ENCODE results near the gene POP5. TPM values are rescaled to one million over a fixed set of nuclear protein-coding genes. Genes with fewer than 3 reads are reported as not detected.

The POP5 gene
- polyA plus RNA-seq, 1 experiment, result 46.7 TPM

DNA sequence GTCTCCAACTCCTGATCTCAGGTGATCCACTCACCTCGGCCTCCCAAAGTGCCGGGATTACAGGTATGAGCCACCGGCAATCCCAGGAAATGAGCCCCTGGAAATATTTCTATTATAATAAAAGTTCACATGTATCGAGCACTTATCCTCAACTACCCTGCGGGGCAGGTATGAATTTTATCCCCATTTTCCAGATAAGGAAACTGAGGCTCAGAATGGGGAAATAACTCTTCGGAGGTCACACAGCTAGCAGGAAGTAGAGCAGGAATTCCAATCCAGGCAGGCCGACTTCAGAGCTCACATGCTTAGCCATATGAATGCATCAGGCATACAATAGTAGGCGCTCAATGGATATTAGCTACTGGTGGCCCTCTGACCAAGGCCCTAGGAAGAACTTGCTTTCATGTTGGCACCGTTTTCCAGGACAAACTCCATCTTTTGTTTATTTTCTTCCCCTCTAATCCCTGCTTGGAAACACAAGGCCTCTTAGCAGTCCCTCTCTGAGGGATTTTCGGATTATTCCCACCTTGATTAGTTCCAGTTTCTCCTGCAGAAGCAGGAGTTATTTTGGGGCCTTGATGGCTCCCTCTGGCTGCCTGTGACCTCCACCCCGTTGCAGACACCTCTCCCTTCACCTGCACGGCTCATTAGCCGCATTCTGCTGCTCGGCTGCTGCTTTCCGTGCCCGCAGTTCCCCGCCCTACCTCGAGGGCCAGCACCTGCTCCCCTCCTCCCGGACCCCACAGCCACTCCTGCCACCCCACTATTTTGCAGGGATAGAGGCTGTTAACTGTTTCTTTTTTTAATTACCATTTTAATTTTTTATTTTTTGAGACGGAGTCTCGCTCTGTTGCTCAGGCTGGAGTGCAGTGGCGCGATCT, 18.7 kb upstream of the POP5 start:
- POLR2A ChIA-PET, result interaction anchor here (0.6 kb wide), 1 partner anchor 185 kb away, joined by 4 read pairs; no protein-coding TSS in a partner anchor
- TF ChIP-seq CTCF (IDR thresholded peaks at IDR 0.05; ENCODE audit: insufficient read depth, low read depth, low read length), result no peak
- Histone ChIP-seq H3K4me3 (ENCODE audit: low read depth, low read length) (no peak overlapping the region), H3K27me3 (ENCODE audit: control insufficient read depth, insufficient read depth, low read length) (peaks cover 22% of the 10 kb centered on the region), H3K36me3 (ENCODE audit: control insufficient read depth, insufficient read depth, low read length) (no peaks in the 10 kb centered on the region)
- no peak for DNase-seq (ENCODE audit: low read depth)
- CTCF ChIA-PET, result interaction anchor here (1.7 kb wide), 1 partner anchor 49 kb away, joined by 6 read pairs; no protein-coding TSS in a partner anchor

DNA sequence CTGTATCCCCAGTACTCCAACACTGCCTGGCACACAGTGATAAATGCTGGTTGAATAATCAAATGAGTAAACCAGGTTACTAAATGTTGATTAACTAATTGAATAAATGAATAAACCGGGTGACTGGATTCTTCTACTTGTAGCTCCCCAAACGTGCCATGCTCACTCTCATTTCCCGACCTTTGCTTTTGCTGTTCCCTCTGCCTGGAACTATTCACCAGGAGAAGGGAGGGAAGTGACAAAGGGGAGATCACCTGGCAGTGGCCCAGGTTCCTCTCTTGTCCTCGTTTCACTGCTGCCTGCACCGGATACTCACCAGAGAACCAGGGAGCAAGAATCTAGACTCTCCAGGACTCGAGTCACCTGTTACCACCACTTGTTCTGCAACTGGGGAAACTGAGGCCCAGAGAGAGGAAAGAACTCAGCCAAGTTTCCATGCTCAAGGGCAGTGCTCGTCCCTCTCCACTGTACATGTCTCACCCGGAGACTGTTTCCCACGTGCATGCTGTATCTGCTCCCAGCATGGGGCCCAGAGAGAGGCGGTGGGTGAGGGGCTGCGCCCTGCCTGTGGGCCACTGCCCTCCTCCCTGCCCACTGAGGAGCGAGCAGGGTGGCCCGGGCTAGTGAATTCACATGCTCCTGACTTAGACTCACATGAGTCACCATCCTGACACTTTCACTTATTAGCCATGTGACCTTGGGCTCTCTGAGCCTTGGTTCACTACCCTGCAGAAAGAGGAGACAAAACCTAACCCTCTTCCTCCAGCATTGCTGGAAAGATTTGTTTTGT, 17.7 kb upstream of the POP5 start:
- TF ChIP-seq CTCF (IDR thresholded peaks at IDR 0.05; ENCODE audit: insufficient read depth, low read depth, low read length), result no peak
- H3K4me3 ChIP-seq (ENCODE audit: low read depth, low read length), result no peak overlapping the region
- CTCF ChIA-PET, result no interaction called here
- DNase-seq (ENCODE audit: low read depth), result no peak
- POLR2A ChIA-PET, result no interaction called here
- H3K36me3 ChIP-seq (ENCODE audit: control insufficient read depth, insufficient read depth, low read length), result no peaks in the 10 kb centered on the region
- peaks cover 25% of the 10 kb centered on the region for H3K27me3 ChIP-seq (ENCODE audit: control insufficient read depth, insufficient read depth, low read length)

DNA sequence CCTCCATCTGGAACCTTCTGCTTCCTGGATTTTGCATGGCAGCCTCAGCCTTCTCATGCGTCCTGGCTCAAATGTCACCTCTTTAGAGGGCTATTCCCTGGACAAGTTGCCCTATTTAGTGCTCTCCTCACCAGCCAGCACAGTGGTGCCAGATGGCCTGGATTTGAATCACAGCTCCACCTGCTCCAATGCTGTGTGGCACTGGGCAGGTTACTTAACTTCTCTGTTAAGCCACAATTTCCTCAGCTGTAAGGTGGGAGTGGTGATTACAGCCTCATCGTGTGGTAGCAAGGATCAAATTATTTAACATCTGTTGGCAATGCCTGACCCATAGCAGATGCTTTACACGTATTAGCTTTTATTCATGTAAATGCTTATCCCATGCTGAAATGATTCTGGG, 16.7 kb upstream of the POP5 start:
- TF ChIP-seq CTCF (IDR thresholded peaks at IDR 0.05; ENCODE audit: insufficient read depth, low read depth, low read length), result no peak
- H3K36me3 ChIP-seq (ENCODE audit: control insufficient read depth, insufficient read depth, low read length), result no peaks in the 10 kb centered on the region
- H3K27me3 ChIP-seq (ENCODE audit: control insufficient read depth, insufficient read depth, low read length), result peaks cover 25% of the 10 kb centered on the region
- ChIA-PET POLR2A (no interaction called here), CTCF (interaction anchor here (1.0 kb wide), 1 partner anchor 15 kb away, joined by 3 read pairs; no protein-coding TSS in a partner anchor)
- H3K4me3 ChIP-seq (ENCODE audit: low read depth, low read length), result no peak overlapping the region
- no peak for DNase-seq (ENCODE audit: low read depth)

- H3K4me3 ChIP-seq (ENCODE audit: low read depth, low read length), result no peak overlapping the region
- no peak for TF ChIP-seq CTCF (IDR thresholded peaks at IDR 0.05; ENCODE audit: insufficient read depth, low read depth, low read length)
- peaks cover 27% of the 10 kb centered on the region for H3K27me3 ChIP-seq (ENCODE audit: control insufficient read depth, insufficient read depth, low read length)
- CTCF ChIA-PET, result no interaction called here
- no peak for DNase-seq (ENCODE audit: low read depth)
- POLR2A ChIA-PET, result no interaction called here
- no peaks in the 10 kb centered on the region for H3K36me3 ChIP-seq (ENCODE audit: control insufficient read depth, insufficient read depth, low read length)
Measured at GRCh38 chr12:120596901-120597300, 15.7 kb upstream of the POP5 start.

All from BJ (cell line).